Cardiac septum (tissue), 1 donor: ENCODE results near the gene GLIS1. TPM values are rescaled to one million over a fixed set of nuclear protein-coding genes. Genes with fewer than 3 reads are reported as not detected.

Experiments
- DNase-seq: peaks from one replicate; pipeline ENCODE4 v3.0.0-alpha.2; 2020; ENCODE audit warnings: low spot score
- intact Hi-C: fragments of 100-400 bp; cut with DNase I; formaldehyde crosslinking; loops from one replicate; pipeline ENCODE4 v1.14.0; 2022
- total RNA-seq: library from RNA; stranded (reverse); fragmentation: NEBNext Ultra II Directional; extraction: Animal tissue kit (Norgen Biotek cat#: 25700); gene quantifications from one replicate; pipeline ENCODE4 v1.2.1, GENCODE V29; 2021
- donor health status: DM: no; HTN: no; CAD: no.

Gene GLIS1
- total RNA-seq, 1 donor from 2014 or later = 0.30 TPM

- DNase-seq = no peak
- intact Hi-C loops = no loop called here
Observed at GRCh38 chr1:53685272-53686051, 53.5 kb downstream of the GLIS1 start.

- intact Hi-C loops = no loop called here
- no peak for DNase-seq
Observed at GRCh38 chr1:53684741-53685140, 54.2 kb downstream of the GLIS1 start.

- intact Hi-C loops = no loop called here
- no peak for DNase-seq
Observed at GRCh38 chr1:53683986-53684740, 54.8 kb downstream of the GLIS1 start.

GRCh38 chr1:53682881-53683280 lies 56.1 kb downstream of the GLIS1 start:
- intact Hi-C loops = loop anchor here (1.0 kb wide), 1 partner anchor 198 kb away; no protein-coding TSS in a partner anchor
- no peak for DNase-seq

GRCh38 chr1:53681977-53682685 lies 56.8 kb downstream of the GLIS1 start:
- no peak for DNase-seq
- intact Hi-C loops = loop anchor here (1.0 kb wide), 1 partner anchor 197 kb away; no protein-coding TSS in a partner anchor

- no peak for DNase-seq
- intact Hi-C loops = no loop called here
Observed at GRCh38 chr1:53681351-53681976, 57.5 kb downstream of the GLIS1 start.

- DNase-seq = no peak
- intact Hi-C loops = no loop called here
Observed at GRCh38 chr1:53680868-53681267, 58.1 kb downstream of the GLIS1 start.

GRCh38 chr1:53678938-53679825 lies 59.8 kb downstream of the GLIS1 start:
- intact Hi-C loops = no loop called here
- DNase-seq = no peak

GRCh38 chr1:53678507-53678906 lies 60.5 kb downstream of the GLIS1 start:
- intact Hi-C loops = no loop called here
- DNase-seq = no peak

- intact Hi-C loops = no loop called here
- DNase-seq = no peak
Observed at GRCh38 chr1:53678046-53678445, 60.9 kb downstream of the GLIS1 start.

- intact Hi-C loops = no loop called here
- no peak for DNase-seq
Observed at GRCh38 chr1:53677486-53677885, 61.5 kb downstream of the GLIS1 start.

- DNase-seq = no peak
- intact Hi-C loops = no loop called here
Observed at GRCh38 chr1:53672785-53673184, 66.2 kb downstream of the GLIS1 start.

GRCh38 chr1:53672243-53672642 lies 66.7 kb downstream of the GLIS1 start:
- intact Hi-C loops = no loop called here
- no peak for DNase-seq

- intact Hi-C loops = no loop called here
- no peak for DNase-seq
Observed at GRCh38 chr1:53669621-53670191, 69.3 kb downstream of the GLIS1 start.

- DNase-seq = no peak
- intact Hi-C loops = no loop called here
Observed at GRCh38 chr1:53666566-53666965, 72.4 kb downstream of the GLIS1 start.

GRCh38 chr1:53665996-53666395 lies 73.0 kb downstream of the GLIS1 start:
- intact Hi-C loops = no loop called here
- no peak for DNase-seq

GRCh38 chr1:53663529-53664300 lies 75.2 kb downstream of the GLIS1 start:
- intact Hi-C loops = no loop called here

GRCh38 chr1:53662951-53663350 lies 76.0 kb downstream of the GLIS1 start:
- intact Hi-C loops = no loop called here
- DNase-seq = no peak

More at GRCh38 chr1:53663529-53664300, 75.2 kb downstream of the GLIS1 start:
- DNase-seq = no peak
